A172 (cell line): Measurements from ENCODE around the gene PPP4R2. TPM values are rescaled to one million over a fixed set of nuclear protein-coding genes. Genes with fewer than 3 reads are reported as not detected.

Experiments
- DNase-seq: peaks from one replicate; pipeline ENCODE4 v3.0.0-alpha.2; 2015; ENCODE audit warnings: low spot score
- total RNA-seq: library from RNA; depleted of rRNA; stranded (reverse); fragments of >200 nt; shearing (Covaris generic); gene quantifications from 2 replicates; pipeline ENCODE4 v1.2.3, GENCODE V29; 2014; rRNA removed

The PPP4R2 gene
- total RNA-seq, result 54.8 and 69.0 TPM in 2 replicates

- peak; percentile 75 for DNase-seq
Observed at GRCh38 chr3:72996473-72997333, at the start of gene PPP4R2. Gene PPP4R2, plus strand, starts transcription at chr3:72996811. Its CDS starts 227 bp downstream, at chr3:72997038.

- DNase-seq, result no peak
Observed at GRCh38 chr3:72947715-72948490, 48.7 kb upstream of the PPP4R2 start.

DNA sequence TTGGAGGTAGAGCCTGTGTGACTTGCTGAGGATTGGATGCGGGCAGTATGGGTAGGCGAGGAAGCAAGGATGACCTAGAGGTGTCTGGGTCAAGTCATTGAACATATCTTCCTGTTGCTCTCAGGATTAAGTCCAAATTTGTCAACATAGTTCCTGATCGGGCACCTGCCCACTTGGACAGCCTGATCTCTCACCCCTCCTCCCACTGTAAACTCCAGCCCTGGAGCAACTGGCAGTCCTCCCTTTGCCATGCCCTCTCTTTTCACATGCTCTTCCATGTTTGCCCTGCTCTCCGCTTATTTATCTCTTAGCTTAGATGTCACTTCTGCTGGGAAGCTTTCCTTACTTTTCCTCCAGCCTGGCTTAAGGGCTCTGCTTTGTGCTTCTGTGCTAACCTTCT lies 47.6 kb upstream of the PPP4R2 start:
- DNase-seq, result no peak

DNA sequence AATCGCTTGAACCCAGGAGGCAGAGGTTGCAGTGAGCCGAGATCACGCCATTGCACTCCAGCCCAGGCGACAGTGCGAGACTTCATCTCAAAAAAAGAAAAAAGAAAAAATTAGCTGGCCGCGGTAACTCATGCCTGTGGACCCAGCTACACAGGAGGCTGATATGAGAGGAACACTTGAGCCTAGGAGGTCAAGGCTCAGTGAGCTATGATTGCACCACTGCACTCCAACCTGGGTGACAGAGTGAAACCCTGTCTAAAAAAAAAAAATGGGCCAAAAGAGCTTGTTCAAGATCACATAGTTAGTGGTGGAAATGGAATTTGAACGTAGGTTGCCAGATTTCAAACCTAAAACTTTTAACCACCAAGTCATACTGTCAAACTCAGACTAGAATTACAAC lies 46.2 kb upstream of the PPP4R2 start:
- no peak for DNase-seq

DNA sequence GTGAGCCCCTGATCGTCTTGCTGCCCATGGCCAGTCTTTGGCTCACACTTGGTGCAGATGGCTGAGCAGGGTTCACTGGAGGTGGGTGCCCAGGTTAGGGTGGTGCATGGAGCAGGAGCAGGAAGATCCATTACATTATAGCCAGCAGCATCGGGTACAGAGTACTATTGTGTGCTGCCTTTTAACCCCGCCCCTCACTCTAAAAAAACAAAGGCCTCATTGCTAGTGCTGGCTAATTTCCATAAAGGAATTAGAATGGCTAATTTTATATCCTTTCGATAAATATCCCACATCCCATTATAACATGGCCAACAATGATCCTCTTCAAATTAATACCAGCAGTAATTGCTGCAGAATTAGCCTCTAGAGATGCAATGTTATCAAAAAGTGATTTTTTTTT lies 45.8 kb upstream of the PPP4R2 start:
- DNase-seq, result no peak

DNA sequence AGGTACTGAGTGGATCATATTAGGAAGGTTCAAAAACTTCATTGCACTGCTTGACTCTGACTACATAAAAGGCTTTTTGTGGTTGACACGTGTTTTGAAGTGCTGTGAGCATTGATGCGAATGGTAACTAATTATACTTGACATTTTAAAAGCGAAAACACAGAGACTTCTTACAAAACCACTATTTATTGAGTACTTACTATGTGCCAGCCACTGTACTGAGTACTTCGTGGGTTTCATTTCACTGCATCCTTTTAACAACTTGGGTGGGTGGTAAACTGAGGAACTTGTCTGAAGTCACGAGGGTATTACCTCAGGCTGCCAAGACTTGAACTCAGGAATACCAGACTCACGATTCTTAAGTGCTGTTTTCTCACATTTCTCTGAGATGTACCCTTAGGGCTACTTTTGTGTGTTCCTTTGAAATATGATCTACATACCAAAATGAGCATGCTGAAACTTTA lies 45.3 kb upstream of the PPP4R2 start:
- DNase-seq, result no peak

GRCh38 chr3:72953325-72953956 lies 43.2 kb upstream of the PPP4R2 start:
- peak; percentile 37 for DNase-seq

DNA sequence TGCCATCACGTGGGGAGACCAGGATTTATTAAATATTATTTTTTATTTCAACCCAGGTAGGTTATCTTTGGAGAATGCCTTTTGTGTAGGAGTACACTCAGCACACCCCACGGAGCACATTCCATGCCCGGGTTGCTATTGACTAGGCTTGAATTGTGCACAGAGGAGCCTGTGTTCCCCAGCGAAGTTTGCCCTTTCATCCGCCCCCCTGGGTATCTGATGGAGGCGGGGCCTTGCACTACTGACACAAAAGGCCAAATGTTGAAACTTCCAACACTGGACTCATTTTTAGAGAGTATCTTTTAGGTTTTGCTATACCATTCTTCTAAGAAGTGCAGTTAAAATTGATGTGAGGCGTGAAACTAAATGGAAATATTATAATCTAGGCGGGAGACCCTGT lies 39.3 kb upstream of the PPP4R2 start:
- DNase-seq, result no peak

GRCh38 chr3:72959336-72959735 lies 37.3 kb upstream of the PPP4R2 start:
- DNase-seq, result no peak

DNA sequence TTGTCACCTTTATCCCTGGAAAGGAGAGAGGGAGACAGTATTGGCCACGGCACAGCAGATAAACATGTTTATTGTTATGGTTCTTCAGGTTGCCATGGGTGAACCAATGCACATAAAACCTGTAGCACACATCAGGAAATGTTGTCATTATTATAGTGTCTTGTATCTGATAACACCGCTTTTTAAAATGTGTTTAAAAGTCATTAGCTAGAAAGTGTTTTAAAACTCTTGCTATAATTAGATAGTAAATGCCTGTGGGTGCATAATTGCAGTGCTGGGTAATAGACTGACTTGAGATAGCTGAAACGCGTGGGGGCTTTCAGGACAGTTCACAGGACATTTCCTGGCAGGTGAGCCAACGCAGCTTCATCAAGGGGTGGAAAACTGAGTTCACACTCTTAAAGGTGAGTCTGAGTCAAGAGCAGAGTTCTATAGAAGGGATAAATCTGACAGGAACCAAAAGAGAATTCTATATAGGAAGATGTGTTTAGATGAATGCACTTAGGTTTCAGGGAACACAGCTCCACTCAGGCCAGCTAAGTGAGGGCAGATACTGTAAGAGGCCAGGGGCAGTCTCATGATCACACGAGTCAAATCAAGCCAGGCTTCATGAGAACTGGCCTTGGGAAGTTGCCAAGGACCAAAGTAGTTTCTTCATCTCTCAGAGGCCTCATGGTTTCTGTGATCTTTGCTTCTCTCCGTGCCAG lies 35.6 kb upstream of the PPP4R2 start:
- DNase-seq, result no peak

- DNase-seq, result no peak
Observed at GRCh38 chr3:72961752-72962151, 34.9 kb upstream of the PPP4R2 start.

- DNase-seq, result no peak
Observed at GRCh38 chr3:72962317-72962716, 34.3 kb upstream of the PPP4R2 start.

- DNase-seq, result no peak
Observed at GRCh38 chr3:72964633-72965032, 32.0 kb upstream of the PPP4R2 start.

DNA sequence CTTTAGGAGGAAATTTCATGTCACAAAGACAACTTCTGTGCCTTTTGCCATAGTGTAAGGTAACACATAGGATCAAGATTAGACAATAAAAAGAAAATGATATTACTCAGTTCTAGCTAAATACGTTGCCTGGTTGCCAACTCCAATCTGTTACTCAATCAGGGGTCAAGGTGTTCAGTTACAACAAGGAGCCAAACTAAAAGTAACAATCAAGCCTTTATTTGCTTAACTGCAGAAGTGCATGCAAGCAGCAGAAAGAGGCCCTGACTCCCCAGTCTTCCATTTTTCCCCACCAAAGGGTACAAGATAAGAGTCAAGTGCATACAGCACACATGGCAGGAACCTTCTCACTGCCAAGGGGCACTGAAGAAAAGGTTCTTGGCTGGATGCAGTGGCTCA lies 28.3 kb upstream of the PPP4R2 start:
- no peak for DNase-seq

- no peak for DNase-seq
Observed at GRCh38 chr3:72969766-72970165, 26.8 kb upstream of the PPP4R2 start.

GRCh38 chr3:72970942-72971341 lies 25.7 kb upstream of the PPP4R2 start:
- DNase-seq, result no peak

GRCh38 chr3:72972706-72973030 lies 23.9 kb upstream of the PPP4R2 start:
- DNase-seq, result no peak

DNA sequence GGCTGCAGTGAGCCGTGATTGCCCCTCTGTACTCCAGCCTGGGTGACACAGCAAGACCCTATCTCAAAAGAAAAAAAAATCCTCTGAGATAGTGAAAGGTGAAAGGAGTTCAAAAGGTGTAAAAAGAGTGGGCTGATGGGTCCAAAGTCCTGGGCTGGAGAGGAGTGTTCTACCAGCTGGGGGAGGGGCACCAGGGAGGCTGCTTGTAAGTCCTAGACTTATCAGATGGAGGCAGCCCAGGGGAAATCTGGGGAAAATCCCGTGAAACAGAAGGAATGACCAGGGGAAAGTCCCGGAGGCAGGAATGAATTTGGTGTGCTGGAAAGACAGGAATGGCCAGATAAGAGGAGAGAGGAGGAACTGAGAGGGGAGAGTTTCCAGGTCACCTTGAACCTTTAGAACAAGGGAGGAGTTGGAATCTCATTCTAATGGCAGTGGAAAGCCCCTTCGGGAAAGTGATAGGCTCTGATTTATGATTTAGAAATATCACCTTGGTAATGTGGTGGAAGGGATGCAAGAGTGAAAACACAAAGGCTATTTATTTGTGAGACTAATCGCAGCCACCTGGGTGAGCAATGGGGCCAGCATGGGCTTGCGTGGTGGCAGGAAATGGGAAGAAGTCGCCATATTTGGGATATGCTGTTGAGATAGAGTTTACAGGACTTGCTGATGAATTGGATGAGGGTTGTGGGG lies 23.4 kb upstream of the PPP4R2 start:
- DNase-seq, result peak; percentile 59

DNA sequence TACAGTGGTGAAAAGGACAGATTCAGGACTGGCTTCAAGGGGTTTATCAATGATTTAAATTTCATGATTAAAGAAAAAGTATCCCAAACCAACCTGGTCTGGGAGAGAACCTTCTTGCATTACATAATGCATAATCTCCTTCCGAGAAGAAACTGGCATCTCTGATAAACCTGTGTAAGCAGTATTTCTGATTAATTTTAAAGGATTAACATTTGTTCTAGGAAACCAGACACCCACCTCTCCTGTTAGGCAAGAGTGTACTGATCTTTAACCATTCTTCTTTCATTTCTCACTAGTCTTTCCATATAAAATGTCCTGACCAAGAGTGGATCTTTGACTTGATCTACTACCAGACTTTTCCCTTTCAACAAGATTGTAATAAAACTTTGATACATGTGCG lies 22.8 kb upstream of the PPP4R2 start:
- no peak for DNase-seq

GRCh38 chr3:72974956-72975355 lies 21.7 kb upstream of the PPP4R2 start:
- no peak for DNase-seq

DNA sequence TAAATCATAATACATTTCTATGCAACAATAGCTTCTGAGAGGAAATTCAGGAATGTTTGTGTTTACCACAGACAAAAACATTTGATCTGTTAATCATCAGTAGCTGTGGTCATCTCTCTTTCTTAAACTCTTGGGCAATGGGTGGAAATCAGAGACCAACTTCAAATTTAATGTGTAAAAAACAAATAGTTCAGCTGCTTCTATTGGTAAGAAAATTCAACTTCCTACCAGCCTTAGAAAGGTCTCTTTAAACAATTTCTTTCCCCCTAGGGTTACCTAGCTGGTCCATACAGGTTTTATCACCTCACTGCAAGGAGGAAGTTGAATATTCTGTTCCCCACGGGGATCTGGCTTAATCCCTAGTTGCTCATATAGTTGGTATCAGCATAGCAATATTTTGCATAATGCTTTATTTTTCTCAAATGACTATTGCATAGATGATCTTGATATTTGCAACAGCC lies 20.3 kb upstream of the PPP4R2 start:
- no peak for DNase-seq
